Mesenchymal stem cell (in vitro differentiated cells and primary cell): ENCODE results near the gene MIPEP.

ENCODE experiments used
- DNase-seq: peaks from one replicate; pipeline ENCODE4 v3.0.0-alpha.2; 2013
- H2AFZ ChIP-seq: one replicate; pipeline ENCODE4 v1.6.1; 2013; ENCODE audit warnings: low read depth, mild to moderate bottlenecking, control low read depth, inconsistent platforms, low read length, moderate library complexity
- H2AK5ac ChIP-seq: 2 replicates; pipeline ENCODE4 v1.6.1; 2013; ENCODE audit warnings: low read length, moderate library complexity, mild to moderate bottlenecking, inconsistent platforms; ENCODE audit not compliant: severe bottlenecking
- H2BK120ac ChIP-seq: one replicate; pipeline ENCODE4 v1.6.1; 2013; ENCODE audit warnings: low read depth, mild to moderate bottlenecking, inconsistent platforms, low read length, moderate library complexity
- H2BK12ac ChIP-seq, 2 experiments: one replicate each; pipeline ENCODE4 v1.6.1; 2013; ENCODE audit warnings: inconsistent platforms in 2 of 2, low read length in 2 of 2, mild to moderate bottlenecking in 2 of 2, moderate library complexity in 2 of 2, control low read depth in 1 of 2
- H2BK15ac ChIP-seq: one replicate; pipeline ENCODE4 v1.6.1; 2013; ENCODE audit warnings: mild to moderate bottlenecking, low read depth, inconsistent platforms; ENCODE audit not compliant: poor library complexity, severe bottlenecking
- H2BK5ac ChIP-seq: 2 replicates; pipeline ENCODE4 v1.6.1; 2013; ENCODE audit warnings: low read depth, mild to moderate bottlenecking, low read length, control low read depth, inconsistent platforms; ENCODE audit not compliant: poor library complexity, severe bottlenecking
- H3K14ac ChIP-seq, 2 experiments: one replicate each; pipeline ENCODE4 v1.6.1; 2013; ENCODE audit warnings: inconsistent platforms in 2 of 2, low read length in 2 of 2, control low read depth in 1 of 2, mild to moderate bottlenecking in 1 of 2, moderate library complexity in 1 of 2
- H3K18ac ChIP-seq, 2 experiments: one replicate each; pipeline ENCODE4 v1.6.1; 2013; ENCODE audit warnings: inconsistent platforms in 2 of 2, low read length in 2 of 2, control low read depth in 1 of 2, low read depth in 1 of 2, mild to moderate bottlenecking in 1 of 2
- H3K23ac ChIP-seq, 2 experiments: one replicate each; pipeline ENCODE4 v1.6.1; 2013; ENCODE audit warnings: inconsistent platforms in 2 of 2, low read length in 2 of 2, mild to moderate bottlenecking in 2 of 2, moderate library complexity in 2 of 2, control low read depth in 1 of 2
- H3K27ac ChIP-seq: 2 replicates; pipeline ENCODE4 v1.5.1; 2013; ENCODE audit warnings: mild to moderate bottlenecking, moderate library complexity, low read length, control low read depth, inconsistent platforms; ENCODE audit not compliant: poor library complexity, severe bottlenecking
- H3K27me3 ChIP-seq, 2 experiments: 2 replicates each; pipeline versions ENCODE4 v1.6.1 to v1.7.0; 2013; ENCODE audit warnings: low read length in 2 of 2, mild to moderate bottlenecking in 2 of 2, moderate library complexity in 2 of 2, control low read depth in 1 of 2, inconsistent platforms in 1 of 2; ENCODE audit not compliant: control insufficient read depth in 1 of 2, insufficient read depth in 1 of 2
- H3K36me3 ChIP-seq, 2 experiments: 2 replicates each; pipeline versions ENCODE4 v1.6.1 to v1.7.0; 2013; ENCODE audit warnings: low read length in 2 of 2, control low read depth in 1 of 2, inconsistent platforms in 1 of 2, low read depth in 1 of 2, mild to moderate bottlenecking in 1 of 2; ENCODE audit not compliant: insufficient read depth in 2 of 2, control insufficient read depth in 1 of 2
- H3K4ac ChIP-seq, 2 experiments: one replicate each; pipeline ENCODE4 v1.6.1; 2013; ENCODE audit warnings: inconsistent platforms in 2 of 2, low read length in 2 of 2, mild to moderate bottlenecking in 2 of 2, moderate library complexity in 2 of 2, control low read depth in 1 of 2, low read depth in 1 of 2
- H3K4me1 ChIP-seq: 2 replicates; pipeline ENCODE4 v1.6.1; 2013; ENCODE audit warnings: low read depth, low read length, control low read depth; ENCODE audit not compliant: control insufficient read depth, insufficient read depth
- H3K4me2 ChIP-seq: 2 replicates; pipeline ENCODE4 v1.6.1; 2013; ENCODE audit warnings: low read length, mild to moderate bottlenecking, inconsistent platforms; ENCODE audit not compliant: poor library complexity, severe bottlenecking
- H3K4me3 ChIP-seq, 2 experiments: 2 replicates each; pipeline versions ENCODE4 v1.5.1 to v1.7.0; 2013; ENCODE audit warnings: low read length in 2 of 2, mild to moderate bottlenecking in 2 of 2, control low read depth in 1 of 2, low read depth in 1 of 2; ENCODE audit not compliant: insufficient read depth in 1 of 2
- H3K79me1 ChIP-seq: replicated peaks from 2 replicates; pipeline ENCODE4 v1.6.1; 2013; ENCODE audit warnings: mild to moderate bottlenecking, control low read depth, low read length, inconsistent platforms; ENCODE audit not compliant: poor library complexity, severe bottlenecking
- H3K9ac ChIP-seq: 2 replicates; pipeline ENCODE4 v1.7.0; 2013; ENCODE audit warnings: mild to moderate bottlenecking, low read length, moderate library complexity
- H3K9me3 ChIP-seq: 2 replicates; pipeline ENCODE4 v1.7.0; 2013; ENCODE audit warnings: mild to moderate bottlenecking, low read length; ENCODE audit not compliant: control insufficient read depth
- H4K8ac ChIP-seq: one replicate; pipeline ENCODE4 v1.6.1; 2013; ENCODE audit warnings: inconsistent platforms, mild to moderate bottlenecking, low read length, moderate library complexity
- H4K91ac ChIP-seq: one replicate; pipeline ENCODE4 v1.6.1; 2013; ENCODE audit warnings: mild to moderate bottlenecking, low read length, inconsistent platforms
- WGBS: methylation state at CpG from one replicate; pipeline ENCODE4 v1.1.7; 2013; ENCODE audit warnings: mixed read lengths; 5-methylcytosine and 5-hydroxymethylcytosine counted together

The MIPEP gene

GRCh38 chr13:23859455-23859854 lies 29.7 kb downstream of the MIPEP start:
- Histone ChIP-seq H2BK5ac (no peak overlapping the region), H4K8ac (no peak overlapping the region), H2BK120ac (no peak overlapping the region), H4K91ac (no peak overlapping the region), H2AK5ac (no peak overlapping the region), H2AFZ (no peak overlapping the region), H2BK12ac (no peak overlapping the region), H3K18ac (no peak overlapping the region), H3K4me1 (no peaks in the 10 kb centered on the region), H3K27ac (no peak overlapping the region), H3K14ac (no peak overlapping the region), H3K36me3 (peaks cover 3 to 46% of the 10 kb centered on the region in 2 experiments), H3K9me3 (no peaks in the 10 kb centered on the region), H3K4ac (no peak overlapping the region), H3K23ac (no peak overlapping the region), H2BK15ac (no peak overlapping the region), H3K79me1 (no peaks in the 10 kb centered on the region), H3K9ac (no peak overlapping the region), H3K4me2 (no peak overlapping the region), H3K27me3 (no peaks in the 10 kb centered on the region), H3K4me3 (no peak overlapping the region)
- no peak for DNase-seq

DNA sequence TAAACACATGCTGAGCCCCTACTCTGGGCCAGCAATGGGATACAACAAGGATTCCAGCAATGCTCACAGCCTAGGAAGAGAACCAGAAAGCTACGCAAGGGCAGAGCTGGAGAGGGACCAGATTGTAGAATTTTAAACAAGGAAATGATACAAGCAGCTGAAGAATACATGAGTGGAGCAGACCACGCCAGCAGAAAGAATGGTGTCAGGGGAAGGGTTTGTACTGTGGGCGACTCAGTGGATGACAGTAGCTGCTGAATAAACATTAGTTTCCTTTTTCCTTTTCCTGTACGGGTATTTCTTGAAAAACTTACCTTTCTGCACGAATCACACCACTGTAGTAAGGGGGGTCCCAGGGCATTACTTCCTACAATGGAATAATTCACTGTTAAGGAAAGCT lies 30.7 kb downstream of the MIPEP start:
- H2BK12ac ChIP-seq: no peak overlapping the region
- H3K4me2 ChIP-seq: no peak overlapping the region
- no peaks in the 10 kb centered on the region for H3K27me3 ChIP-seq
- DNase-seq: no peak
- no peak overlapping the region for H2AK5ac ChIP-seq
- H3K23ac ChIP-seq: no peak overlapping the region
- H3K9ac ChIP-seq: no peak overlapping the region
- no peak overlapping the region for H2BK120ac ChIP-seq
- peak overlapping the region; percentile 7 for H4K8ac ChIP-seq
- no peak overlapping the region for H2BK15ac ChIP-seq
- H3K79me1 ChIP-seq: no peaks in the 10 kb centered on the region
- no peak overlapping the region for H3K4ac ChIP-seq
- H3K18ac ChIP-seq: no peak overlapping the region
- H4K91ac ChIP-seq: no peak overlapping the region
- no peaks in the 10 kb centered on the region for H3K9me3 ChIP-seq
- H3K4me3 ChIP-seq: no peak overlapping the region
- H3K27ac ChIP-seq: no peak overlapping the region
- H3K4me1 ChIP-seq: no peaks in the 10 kb centered on the region
- WGBS: 50% methylated on average over 5 of the region's 5 CpGs
- H3K36me3 ChIP-seq: peaks cover 3 to 46% of the 10 kb centered on the region in 2 experiments
- no peak overlapping the region for H2AFZ ChIP-seq
- no peak overlapping the region for H3K14ac ChIP-seq
- H2BK5ac ChIP-seq: no peak overlapping the region

DNA sequence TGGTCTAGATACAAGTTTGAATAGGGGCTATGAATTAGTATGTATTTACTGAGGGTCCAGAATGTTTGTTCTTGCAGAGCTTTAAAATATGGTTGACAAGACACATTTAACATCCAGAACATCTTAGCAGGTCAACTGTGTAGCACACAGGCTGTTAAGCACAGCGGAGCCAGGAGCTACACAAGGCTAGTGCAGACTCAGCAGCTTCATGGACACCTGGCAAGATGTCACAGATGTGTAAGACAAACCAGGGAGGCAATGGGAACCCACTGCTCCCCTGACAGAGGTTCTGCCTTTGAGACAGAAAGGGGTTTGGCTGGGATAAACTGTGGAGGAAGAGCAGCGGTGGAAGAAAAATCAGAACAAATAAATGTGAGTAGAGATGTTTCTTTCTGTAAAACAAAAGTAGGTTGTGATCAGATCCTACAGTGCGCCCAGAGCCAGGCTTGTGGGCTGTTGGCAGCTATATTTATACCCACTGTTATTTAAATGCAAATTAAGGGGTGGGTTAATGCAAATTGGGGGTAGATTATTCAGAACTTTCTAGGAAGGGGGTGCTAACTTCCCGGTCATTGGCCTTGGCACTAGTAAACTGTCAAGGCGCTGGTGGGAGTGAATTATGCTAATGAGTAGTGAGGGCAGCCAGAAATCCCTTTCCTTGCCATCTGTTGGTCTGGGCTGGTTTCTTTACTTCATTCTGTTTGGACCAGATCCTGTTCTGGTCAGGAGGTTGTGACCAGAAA lies 33.0 kb downstream of the MIPEP start:
- peaks cover 3 to 44% of the 10 kb centered on the region in 2 experiments for H3K36me3 ChIP-seq
- WGBS: 76% methylated on average over 5 of the region's 5 CpGs
- no peak overlapping the region for H3K14ac ChIP-seq
- no peaks in the 10 kb centered on the region for H3K79me1 ChIP-seq
- no peak overlapping the region for H3K4me3 ChIP-seq
- no peak overlapping the region for H2BK12ac ChIP-seq
- H3K23ac ChIP-seq: no peak overlapping the region
- H2AFZ ChIP-seq: no peak overlapping the region
- no peaks in the 10 kb centered on the region for H3K4me1 ChIP-seq
- no peak overlapping the region for H3K4me2 ChIP-seq
- H4K8ac ChIP-seq: peak overlapping the region; percentile 38
- H2AK5ac ChIP-seq: no peak overlapping the region
- no peak overlapping the region for H2BK5ac ChIP-seq
- H2BK15ac ChIP-seq: no peak overlapping the region
- no peak overlapping the region for H3K9ac ChIP-seq
- no peak overlapping the region for H4K91ac ChIP-seq
- H3K9me3 ChIP-seq: no peaks in the 10 kb centered on the region
- H3K27me3 ChIP-seq: no peaks in the 10 kb centered on the region
- no peak overlapping the region for H3K27ac ChIP-seq
- DNase-seq: no peak
- no peak overlapping the region for H2BK120ac ChIP-seq
- H3K4ac ChIP-seq: no peak overlapping the region
- no peak overlapping the region for H3K18ac ChIP-seq

DNA sequence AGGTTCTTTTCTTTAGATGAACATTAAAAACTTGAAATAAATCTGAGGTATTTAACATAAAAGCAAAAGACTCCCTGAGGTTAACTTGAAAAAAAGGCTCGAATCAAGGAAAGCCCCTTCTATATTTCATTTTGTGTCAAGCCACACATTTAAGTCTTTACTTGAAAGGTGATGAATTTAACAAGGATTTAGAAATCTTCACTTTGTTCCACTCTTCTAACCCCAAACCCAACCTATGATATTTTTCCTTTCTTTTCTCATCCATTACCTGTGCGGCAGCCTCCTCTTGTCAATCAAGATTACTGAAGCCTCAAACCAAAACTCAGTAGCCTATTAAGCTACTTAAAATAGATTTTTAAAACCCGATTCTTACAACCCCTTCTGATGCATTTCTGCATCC lies 33.8 kb downstream of the MIPEP start:
- DNase-seq: no peak
- no peak overlapping the region for H3K14ac ChIP-seq
- WGBS: 96% methylated on average over 1 of the region's 3 CpGs

More for the DNA sequence above, 33.8 kb downstream of the MIPEP start:
- Histone ChIP-seq H2BK15ac (no peak overlapping the region), H3K9ac (no peak overlapping the region), H3K36me3 (peaks cover 3 to 36% of the 10 kb centered on the region in 2 experiments), H3K9me3 (no peaks in the 10 kb centered on the region), H3K18ac (no peak overlapping the region), H3K23ac (no peak overlapping the region), H3K4ac (no peak overlapping the region), H2AFZ (no peak overlapping the region), H3K27me3 (no peaks in the 10 kb centered on the region), H3K27ac (no peak overlapping the region), H2BK120ac (no peak overlapping the region), H3K4me1 (no peaks in the 10 kb centered on the region), H2AK5ac (no peak overlapping the region), H3K4me3 (no peak overlapping the region), H3K79me1 (no peaks in the 10 kb centered on the region), H2BK12ac (no peak overlapping the region), H2BK5ac (no peak overlapping the region), H4K91ac (no peak overlapping the region), H4K8ac (no peak overlapping the region), H3K4me2 (no peak overlapping the region)
